H9 (cell line): Measurements from ENCODE around the gene CDH23. TPM values are rescaled to one million over a fixed set of nuclear protein-coding genes. Genes with fewer than 3 reads are reported as not detected.

Experiments used
- DNase-seq: peaks from one replicate; pipeline ENCODE4 v3.0.0-alpha.2; 2017
- H2AFZ ChIP-seq: one replicate; pipeline ENCODE4 v1.6.1; 2013; ENCODE audit warnings: mild to moderate bottlenecking, low read length, control low read depth, moderate library complexity
- H2AK5ac ChIP-seq: 2 replicates; pipeline ENCODE4 v1.6.1; 2013; ENCODE audit warnings: low read length, control low read depth, mixed read lengths; ENCODE audit not compliant: insufficient read length
- H2BK120ac ChIP-seq: one replicate; pipeline ENCODE4 v1.6.1; 2013; ENCODE audit warnings: low read depth, mild to moderate bottlenecking, low read length, control low read depth, inconsistent platforms; ENCODE audit not compliant: poor library complexity, severe bottlenecking
- H2BK12ac ChIP-seq: 2 replicates; pipeline ENCODE4 v1.6.1; 2013; ENCODE audit warnings: low read length, control low read depth, mixed read lengths, low read depth; ENCODE audit not compliant: insufficient read length
- H2BK15ac ChIP-seq: 2 replicates; pipeline ENCODE4 v1.6.1; 2013; ENCODE audit warnings: low read depth, low read length, control low read depth
- H2BK20ac ChIP-seq: one replicate; pipeline ENCODE4 v1.6.1; 2013; ENCODE audit warnings: low read depth, mild to moderate bottlenecking, low read length, control low read depth, inconsistent platforms; ENCODE audit not compliant: poor library complexity, severe bottlenecking
- H2BK5ac ChIP-seq: 2 replicates; pipeline ENCODE4 v1.6.1; 2013; ENCODE audit warnings: low read length, control low read depth, mixed read lengths; ENCODE audit not compliant: insufficient read length
- H3K14ac ChIP-seq: 2 replicates; pipeline ENCODE4 v1.6.1; 2013; ENCODE audit warnings: low read length, control low read depth; ENCODE audit not compliant: insufficient read depth
- H3K18ac ChIP-seq: 2 replicates; pipeline ENCODE4 v1.6.1; 2013; ENCODE audit warnings: low read depth, mild to moderate bottlenecking, mixed read lengths, low read length, control low read depth; ENCODE audit not compliant: insufficient read length
- H3K23ac ChIP-seq: 2 replicates; pipeline ENCODE4 v1.6.1; 2013; ENCODE audit warnings: low read length, control low read depth, mixed read lengths, low read depth; ENCODE audit not compliant: insufficient read length
- H3K23me2 ChIP-seq: 2 replicates; pipeline ENCODE4 v1.6.1; 2013; ENCODE audit warnings: low read depth, mild to moderate bottlenecking, mixed read lengths, low read length, control low read depth; ENCODE audit not compliant: insufficient read length, poor library complexity, severe bottlenecking
- H3K27ac ChIP-seq: 2 replicates; pipeline ENCODE4 v1.5.1; 2013; ENCODE audit warnings: low read length, control low read depth, mixed read lengths, low read depth; ENCODE audit not compliant: insufficient read length
- H3K27me3 ChIP-seq: 2 replicates; pipeline ENCODE4 v1.6.1; 2013; ENCODE audit warnings: low read length, control low read depth, inconsistent platforms; ENCODE audit not compliant: insufficient read depth
- H3K4ac ChIP-seq: 2 replicates; pipeline ENCODE4 v1.6.1; 2013; ENCODE audit warnings: low read depth, mild to moderate bottlenecking, control low read depth, inconsistent platforms, low read length, moderate library complexity
- H3K4me1 ChIP-seq: 2 replicates; pipeline ENCODE4 v1.6.1; 2013; ENCODE audit warnings: low read length, control low read depth, inconsistent platforms; ENCODE audit not compliant: insufficient read depth
- H3K4me2 ChIP-seq: 2 replicates; pipeline ENCODE4 v1.6.1; 2013; ENCODE audit warnings: low read length, control low read depth, mixed read lengths; ENCODE audit not compliant: insufficient read length, insufficient read depth
- H3K56ac ChIP-seq: 2 replicates; pipeline ENCODE4 v1.6.1; 2013; ENCODE audit warnings: low read depth, mild to moderate bottlenecking, mixed read lengths, low read length, control low read depth; ENCODE audit not compliant: insufficient read length
- H3K79me1 ChIP-seq: 2 replicates; pipeline ENCODE4 v1.6.1; 2013; ENCODE audit warnings: low read depth, mild to moderate bottlenecking, moderate library complexity, low read length, control low read depth, inconsistent platforms; ENCODE audit not compliant: insufficient read depth, poor library complexity, severe bottlenecking
- H3K79me2 ChIP-seq: 2 replicates; pipeline ENCODE4 v1.6.1; 2013; ENCODE audit warnings: low read length, control low read depth, inconsistent platforms; ENCODE audit not compliant: insufficient read depth
- H3K9ac ChIP-seq: 2 replicates; pipeline ENCODE4 v1.6.1; 2013; ENCODE audit warnings: low read length, control low read depth, mixed read lengths; ENCODE audit not compliant: insufficient read length; ENCODE audit errors: extremely low read depth
- H3K9me3 ChIP-seq: one replicate; pipeline ENCODE4 v1.6.1; 2013; ENCODE audit warnings: low read depth, low read length, inconsistent platforms; ENCODE audit not compliant: control insufficient read depth
- H3T11ph ChIP-seq: one replicate; pipeline ENCODE4 v1.6.1; 2013; ENCODE audit warnings: mild to moderate bottlenecking, low read length, control low read depth, inconsistent platforms
- H4K20me1 ChIP-seq: one replicate; pipeline ENCODE4 v1.6.1; 2013; ENCODE audit not compliant: control insufficient read depth, insufficient read length, insufficient read depth
- H4K5ac ChIP-seq: 2 replicates; pipeline ENCODE4 v1.6.1; 2013; ENCODE audit warnings: low read depth, mild to moderate bottlenecking, mixed read lengths, low read length, control low read depth; ENCODE audit not compliant: insufficient read length
- H4K8ac ChIP-seq: replicated peaks from 2 replicates; pipeline ENCODE4 v1.6.1; 2013; ENCODE audit warnings: low read length, control low read depth, mixed read lengths, low read depth; ENCODE audit not compliant: insufficient read length
- H4K91ac ChIP-seq: 2 replicates; pipeline ENCODE4 v1.6.1; 2013; ENCODE audit warnings: low read depth, mild to moderate bottlenecking, moderate library complexity, mixed read lengths, low read length, control low read depth; ENCODE audit not compliant: insufficient read length
- H3K27ac Mint-ChIP-seq, 3 experiments: 2 replicates in 2 of 3; 3 replicates in 1 of 3; pipeline ENCODE4 v1.8.0; 2020 to 2021; ENCODE audit warnings: mixed read lengths in 3 of 3, mild to moderate bottlenecking in 1 of 3, moderate library complexity in 1 of 3
- H3K27me3 Mint-ChIP-seq: 2 replicates; pipeline ENCODE4 v1.8.0; 2021; ENCODE audit warnings: low read depth, mild to moderate bottlenecking, moderate library complexity, mixed read lengths
- H3K36me3 Mint-ChIP-seq, 3 experiments: 2 replicates in 2 of 3; 3 replicates in 1 of 3; pipeline ENCODE4 v1.8.0; 2020 to 2021; ENCODE audit warnings: low read depth in 3 of 3, mixed read lengths in 3 of 3; ENCODE audit not compliant: insufficient read depth in 1 of 3
- H3K4me1 Mint-ChIP-seq, 2 experiments: 2 replicates each; pipeline ENCODE4 v1.8.0; 2020; ENCODE audit warnings: mixed read lengths in 2 of 2
- H3K4me3 Mint-ChIP-seq, 2 experiments: 2 replicates in 1 of 2; 3 replicates in 1 of 2; pipeline ENCODE4 v1.8.0; 2020 to 2021; ENCODE audit warnings: mild to moderate bottlenecking in 2 of 2, mixed read lengths in 2 of 2, moderate library complexity in 1 of 2
- H3K9me3 Mint-ChIP-seq, 2 experiments: 2 replicates in 1 of 2; 3 replicates in 1 of 2; pipeline ENCODE4 v1.8.0; 2020; ENCODE audit warnings: mild to moderate bottlenecking in 2 of 2, mixed read lengths in 2 of 2, moderate library complexity in 1 of 2
- WGBS: extraction: QIAGEN DNeasy Blood & Tissue Kit; methylation state at CpG from one replicate; pipeline ENCODE4 v1.1.7; 2013; ENCODE audit warnings: missing lambda C conversion rate, low lambda C conversion rate, mixed read lengths; ENCODE audit not compliant: insufficient read length; ENCODE audit errors: extremely low coverage; 5-methylcytosine and 5-hydroxymethylcytosine counted together
- total RNA-seq: library from RNA; stranded (reverse); gene quantifications from 2 replicates; pipeline ENCODE4 v1.2.1, GENCODE V29; 2021
- TF ChIP-seq, protein P1 (sequence below): fragments of 200-600 bp; sonication (generic); conservative IDR thresholded peaks from 3 replicates; pipeline ENCODE4 v1.8.0; 2021; ENCODE audit warnings: antibody characterized with exemption, mild to moderate bottlenecking

The CDH23 gene
- total RNA-seq, 1 experiment from 2014 or later: 2.1 TPM

DNA sequence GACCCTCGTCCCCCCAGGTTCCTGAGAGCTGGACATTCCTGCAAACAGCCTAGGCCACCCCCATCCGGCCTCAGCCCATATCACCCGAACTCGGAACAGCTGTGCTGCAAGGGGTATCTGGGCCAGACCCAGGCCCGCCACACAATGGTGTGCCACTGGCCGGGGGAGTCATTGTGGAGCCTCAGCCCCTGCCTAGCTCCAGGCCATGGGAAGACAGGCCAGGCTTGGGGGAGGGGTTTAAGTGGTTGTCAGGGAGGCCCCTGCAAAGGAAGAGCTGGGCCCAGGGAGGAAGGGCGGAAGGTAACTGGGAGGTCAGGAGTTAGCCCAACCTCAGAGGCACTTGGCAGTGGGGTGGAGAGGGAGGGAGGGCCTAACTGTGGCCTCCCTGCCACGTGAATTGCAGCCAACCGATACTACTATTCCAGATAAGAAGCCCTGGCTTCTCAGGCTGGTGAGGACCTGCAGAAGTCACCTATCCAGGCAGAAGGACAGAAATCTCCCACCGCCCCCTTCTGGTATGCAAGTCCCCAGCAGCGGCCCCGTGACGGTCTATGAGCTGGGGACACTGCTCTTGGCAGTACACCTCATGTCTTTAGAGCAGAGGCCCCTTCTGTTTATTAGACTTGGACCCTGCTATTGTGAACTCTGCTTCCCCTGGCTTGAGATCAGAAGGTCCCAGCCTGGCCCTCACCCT, 349.8 kb downstream of the CDH23 start:
- Histone ChIP-seq H3K4me2 (no peak overlapping the region), H2BK20ac (no peak overlapping the region), H3K4ac (no peak overlapping the region), H3K4me1 (no peaks in the 10 kb centered on the region), H3K18ac (no peak overlapping the region), H2BK12ac (no peak overlapping the region), H3K14ac (no peak overlapping the region), H2BK5ac (no peak overlapping the region), H3K79me1 (no peaks in the 10 kb centered on the region), H3T11ph (no peak overlapping the region), H3K27ac (no peak overlapping the region), H4K20me1 (no peaks in the 10 kb centered on the region), H3K79me2 (no peaks in the 10 kb centered on the region), H2AK5ac (no peak overlapping the region), H3K27me3 (no peaks in the 10 kb centered on the region), H2BK120ac (no peak overlapping the region), H3K23me2 (no peaks in the 10 kb centered on the region), H3K23ac (no peak overlapping the region), H3K9ac (no peak overlapping the region), H2BK15ac (no peak overlapping the region), H4K8ac (no peak overlapping the region), H3K9me3 (no peaks in the 10 kb centered on the region), H2AFZ (no peak overlapping the region), H3K56ac (no peak overlapping the region), H4K5ac (no peak overlapping the region), H4K91ac (no peak overlapping the region)
- TF ChIP-seq, protein P1, sequence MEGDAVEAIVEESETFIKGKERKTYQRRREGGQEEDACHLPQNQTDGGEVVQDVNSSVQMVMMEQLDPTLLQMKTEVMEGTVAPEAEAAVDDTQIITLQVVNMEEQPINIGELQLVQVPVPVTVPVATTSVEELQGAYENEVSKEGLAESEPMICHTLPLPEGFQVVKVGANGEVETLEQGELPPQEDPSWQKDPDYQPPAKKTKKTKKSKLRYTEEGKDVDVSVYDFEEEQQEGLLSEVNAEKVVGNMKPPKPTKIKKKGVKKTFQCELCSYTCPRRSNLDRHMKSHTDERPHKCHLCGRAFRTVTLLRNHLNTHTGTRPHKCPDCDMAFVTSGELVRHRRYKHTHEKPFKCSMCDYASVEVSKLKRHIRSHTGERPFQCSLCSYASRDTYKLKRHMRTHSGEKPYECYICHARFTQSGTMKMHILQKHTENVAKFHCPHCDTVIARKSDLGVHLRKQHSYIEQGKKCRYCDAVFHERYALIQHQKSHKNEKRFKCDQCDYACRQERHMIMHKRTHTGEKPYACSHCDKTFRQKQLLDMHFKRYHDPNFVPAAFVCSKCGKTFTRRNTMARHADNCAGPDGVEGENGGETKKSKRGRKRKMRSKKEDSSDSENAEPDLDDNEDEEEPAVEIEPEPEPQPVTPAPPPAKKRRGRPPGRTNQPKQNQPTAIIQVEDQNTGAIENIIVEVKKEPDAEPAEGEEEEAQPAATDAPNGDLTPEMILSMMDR: peak; percentile 51; the same call in 2 of the 3 replicates
- no peak overlapping the region for H3K4me3 Mint-ChIP-seq
- peak; percentile 69 for DNase-seq
- WGBS: no CpG with 5 or more reads among the region's 13 CpGs
- H3K27ac Mint-ChIP-seq: no peak overlapping the region
- H3K27me3 Mint-ChIP-seq: no peaks in the 10 kb centered on the region; the same call in none of the 2 replicates
- peaks cover 0 to 4% of the 10 kb centered on the region in 2 experiments; a peak in 2 of 5 replicates for H3K9me3 Mint-ChIP-seq
- H3K36me3 Mint-ChIP-seq: 0 out of 7 replicates have a peak, but pooled peaks cover 0 to 4% (median 0%) of the 10 kb centered on the region in 3 experiments
- H3K4me1 Mint-ChIP-seq: peaks cover 14 to 31% of the 10 kb centered on the region in 2 experiments
